ENCODE measurements around the gene AHCYL2.
A peak's percentile ranks its signal among the peaks of the same experiment; 100 is the strongest.

AHCYL2 gene

DNA sequence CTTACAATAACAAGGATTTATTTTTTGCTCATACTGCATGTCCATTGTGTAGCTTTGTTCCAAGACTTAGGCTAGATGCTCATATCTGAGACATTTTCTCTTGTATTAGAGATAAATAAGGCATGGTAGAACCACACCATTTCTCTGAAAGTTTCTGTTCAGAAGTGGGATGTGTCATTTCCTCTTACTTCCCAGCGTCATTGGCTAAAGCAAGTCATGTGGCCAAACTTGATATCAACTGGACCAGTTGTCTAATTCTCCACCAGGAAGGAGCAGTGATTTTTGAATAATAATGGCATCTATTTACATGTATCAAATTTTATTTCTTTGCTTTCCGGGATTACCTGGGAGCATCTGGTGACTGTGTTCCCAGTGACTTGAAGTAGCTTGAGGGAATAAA, 38.3 kb downstream of the AHCYL2 start:
- H3K4me3 ChIP-seq (ENCODE audit: low read depth, low read length) = no peak overlapping the region
- TF ChIP-seq, protein P1, sequence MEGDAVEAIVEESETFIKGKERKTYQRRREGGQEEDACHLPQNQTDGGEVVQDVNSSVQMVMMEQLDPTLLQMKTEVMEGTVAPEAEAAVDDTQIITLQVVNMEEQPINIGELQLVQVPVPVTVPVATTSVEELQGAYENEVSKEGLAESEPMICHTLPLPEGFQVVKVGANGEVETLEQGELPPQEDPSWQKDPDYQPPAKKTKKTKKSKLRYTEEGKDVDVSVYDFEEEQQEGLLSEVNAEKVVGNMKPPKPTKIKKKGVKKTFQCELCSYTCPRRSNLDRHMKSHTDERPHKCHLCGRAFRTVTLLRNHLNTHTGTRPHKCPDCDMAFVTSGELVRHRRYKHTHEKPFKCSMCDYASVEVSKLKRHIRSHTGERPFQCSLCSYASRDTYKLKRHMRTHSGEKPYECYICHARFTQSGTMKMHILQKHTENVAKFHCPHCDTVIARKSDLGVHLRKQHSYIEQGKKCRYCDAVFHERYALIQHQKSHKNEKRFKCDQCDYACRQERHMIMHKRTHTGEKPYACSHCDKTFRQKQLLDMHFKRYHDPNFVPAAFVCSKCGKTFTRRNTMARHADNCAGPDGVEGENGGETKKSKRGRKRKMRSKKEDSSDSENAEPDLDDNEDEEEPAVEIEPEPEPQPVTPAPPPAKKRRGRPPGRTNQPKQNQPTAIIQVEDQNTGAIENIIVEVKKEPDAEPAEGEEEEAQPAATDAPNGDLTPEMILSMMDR (IDR thresholded peaks at IDR 0.05; ENCODE audit: insufficient read depth, low read depth, low read length, missing control alignments) = no peak
- DNase-seq (ENCODE audit: low read depth) = no peak

DNA sequence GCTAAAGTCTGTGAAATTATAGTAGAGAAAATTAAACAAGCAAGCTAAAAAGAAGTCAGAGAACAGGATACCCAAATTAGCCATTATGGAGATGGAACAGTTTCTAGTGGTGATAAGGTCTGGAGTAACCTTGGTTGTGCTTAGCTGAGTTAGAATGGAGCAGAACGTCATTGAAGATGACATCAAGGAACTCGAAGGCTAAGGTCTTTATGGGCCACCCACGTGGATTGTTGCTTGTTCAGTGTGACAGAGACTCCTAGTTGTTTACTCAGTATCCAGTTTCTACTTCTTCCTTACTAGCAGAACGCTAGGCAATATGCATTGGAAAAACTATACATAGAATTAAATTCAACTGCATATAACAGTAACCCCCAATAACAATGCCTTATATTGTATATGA, 39.7 kb downstream of the AHCYL2 start:
- DNase-seq (ENCODE audit: low read depth) = no peak
- TF ChIP-seq, protein P1 (IDR thresholded peaks at IDR 0.05; ENCODE audit: insufficient read depth, low read depth, low read length, missing control alignments) = no peak
- no peak overlapping the region for H3K4me3 ChIP-seq (ENCODE audit: low read depth, low read length)

DNA sequence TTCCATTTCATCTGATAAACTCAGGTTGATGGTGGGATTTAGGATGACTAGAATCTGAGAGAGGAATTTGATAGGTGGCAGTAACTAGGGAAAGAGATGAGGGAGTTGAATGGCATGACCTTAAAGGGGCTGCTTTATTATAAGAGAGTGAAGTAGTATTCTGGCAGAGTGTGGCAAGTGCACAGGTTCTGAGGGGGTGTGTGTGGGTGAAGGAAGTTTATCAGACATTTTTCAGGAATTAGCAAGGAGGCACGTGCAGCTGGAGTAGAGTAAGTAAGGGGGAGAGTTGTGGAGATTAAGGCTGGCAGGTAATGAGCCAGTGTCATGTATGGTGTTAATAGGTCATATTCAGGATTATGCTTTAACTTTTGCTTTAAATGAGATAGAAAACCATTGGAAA, 40.5 kb downstream of the AHCYL2 start:
- TF ChIP-seq, protein P1 (IDR thresholded peaks at IDR 0.05; ENCODE audit: insufficient read depth, low read depth, low read length, missing control alignments) = no peak
- no peak for DNase-seq (ENCODE audit: low read depth)
- no peak overlapping the region for H3K4me3 ChIP-seq (ENCODE audit: low read depth, low read length)

DNA sequence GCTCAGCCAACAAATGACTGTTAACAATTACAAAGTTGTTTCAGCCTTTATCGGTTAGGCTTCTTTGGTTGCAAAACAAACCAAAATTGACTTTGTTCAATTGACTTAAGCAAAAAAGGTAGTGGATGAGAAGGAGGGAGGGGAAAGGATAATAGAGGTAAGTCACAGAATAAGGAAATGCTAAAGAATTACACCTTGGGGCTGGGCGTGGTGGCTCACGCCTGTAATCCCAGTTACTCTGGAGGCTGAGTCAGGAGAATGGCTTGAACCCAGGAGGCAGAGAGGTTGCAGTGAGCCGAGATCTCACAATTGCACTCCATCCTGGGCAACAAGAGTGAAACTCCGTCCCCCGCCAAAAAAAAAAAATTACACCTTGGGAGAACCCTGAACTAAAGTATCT, 41.4 kb downstream of the AHCYL2 start:
- no peak for DNase-seq (ENCODE audit: low read depth)
- TF ChIP-seq, protein P1 (IDR thresholded peaks at IDR 0.05; ENCODE audit: insufficient read depth, low read depth, low read length, missing control alignments) = no peak
- no peak overlapping the region for H3K4me3 ChIP-seq (ENCODE audit: low read depth, low read length)

DNA sequence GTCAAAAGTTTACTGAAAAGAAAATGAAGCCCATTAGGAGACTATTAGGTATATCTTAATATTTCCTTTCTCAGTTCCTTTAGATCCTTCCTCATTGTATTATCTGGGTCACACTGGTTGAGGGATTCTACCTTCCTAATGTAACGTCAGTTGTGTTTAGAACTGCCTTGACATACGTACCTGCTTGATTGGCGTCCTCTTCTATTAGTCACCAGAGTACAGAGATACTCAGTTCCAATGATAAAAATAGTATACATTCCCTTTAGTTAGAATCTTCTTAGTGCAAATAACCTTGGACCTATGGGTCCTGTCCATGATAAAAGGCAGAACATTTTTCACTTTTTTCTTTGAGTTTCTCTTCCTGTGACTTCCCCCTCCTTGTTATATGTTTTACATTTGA, 45.2 kb downstream of the AHCYL2 start:
- no peak for DNase-seq (ENCODE audit: low read depth)
- H3K4me3 ChIP-seq (ENCODE audit: low read depth, low read length) = no peak overlapping the region
- TF ChIP-seq, protein P1 (IDR thresholded peaks at IDR 0.05; ENCODE audit: insufficient read depth, low read depth, low read length, missing control alignments) = no peak

DNA sequence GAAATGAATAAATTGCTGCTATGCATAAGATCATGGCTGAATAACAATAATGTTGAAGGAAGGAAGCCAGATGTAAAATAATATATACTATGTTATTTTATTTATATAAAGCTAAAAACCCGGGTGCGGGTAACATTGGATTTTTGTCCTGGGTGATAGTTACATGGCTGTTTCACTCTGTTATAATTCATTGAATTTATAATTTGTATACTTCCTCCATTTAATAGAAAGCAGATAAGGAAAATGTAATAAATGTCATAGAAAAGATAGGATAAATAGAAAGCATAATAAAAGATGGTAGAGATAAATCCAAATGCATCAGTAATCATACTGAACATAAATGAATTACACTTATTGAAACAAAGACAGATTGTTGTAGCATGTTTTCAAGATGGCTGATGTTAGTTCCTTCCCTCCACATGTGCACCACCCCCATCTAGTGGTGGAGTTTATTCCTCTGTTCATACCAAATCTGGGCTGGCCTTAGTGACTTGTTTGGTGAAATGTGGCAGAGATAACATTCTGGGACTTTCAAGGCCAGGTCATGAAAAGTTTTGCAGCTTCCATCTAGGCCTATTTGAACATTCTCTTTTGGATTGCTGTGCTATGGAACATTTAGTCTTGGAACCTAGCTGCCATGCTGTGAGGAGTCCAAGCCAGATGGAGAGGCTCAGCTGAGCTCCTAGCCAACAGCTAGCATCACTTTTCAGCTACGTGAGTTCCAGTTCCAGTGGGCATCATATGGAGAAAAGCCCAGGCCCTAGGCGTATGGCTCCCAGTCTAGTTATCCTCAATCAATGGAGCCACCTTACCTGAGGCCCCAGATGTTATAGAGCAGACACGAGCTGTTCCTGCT, 46.9 kb downstream of the AHCYL2 start:
- TF ChIP-seq, protein P1 (IDR thresholded peaks at IDR 0.05; ENCODE audit: insufficient read depth, low read depth, low read length, missing control alignments) = peak; percentile 71
- H3K4me3 ChIP-seq (ENCODE audit: low read depth, low read length) = no peak overlapping the region
- peak; percentile 85 for DNase-seq (ENCODE audit: low read depth)

DNA sequence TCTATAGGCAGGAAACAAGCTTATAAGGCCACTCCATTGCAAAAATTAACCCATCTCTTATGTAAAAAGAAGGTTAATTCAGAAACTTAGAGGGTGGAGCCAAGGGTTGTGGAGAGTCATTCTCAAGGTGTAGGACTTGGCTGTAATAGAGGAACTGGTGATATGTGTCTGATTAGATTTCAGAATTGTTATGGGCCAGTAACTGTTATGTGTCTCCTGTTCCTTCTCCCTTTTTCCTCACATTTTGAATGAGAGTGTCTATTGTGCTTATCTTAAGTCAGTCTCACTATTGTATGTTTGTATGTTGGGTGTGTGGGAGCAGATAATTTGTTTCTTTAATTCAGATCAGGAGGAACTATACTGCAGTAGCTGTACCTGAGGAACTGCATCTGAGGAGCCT, 49.1 kb downstream of the AHCYL2 start:
- TF ChIP-seq, protein P1 (IDR thresholded peaks at IDR 0.05; ENCODE audit: insufficient read depth, low read depth, low read length, missing control alignments) = no peak
- no peak for DNase-seq (ENCODE audit: low read depth)
- H3K4me3 ChIP-seq (ENCODE audit: low read depth, low read length) = no peak overlapping the region

All from GM12865 (cell line).